Transverse colon (tissue), 4 donors: Measurements from ENCODE around the gene FAM217B. TPM values are rescaled to one million over a fixed set of nuclear protein-coding genes. Genes with fewer than 3 reads are reported as not detected.

ENCODE experiments used
- DNase-seq: peaks from one replicate; pipeline ENCODE4 v3.0.0-alpha.2; 2019
- H3K27ac ChIP-seq, 4 donors: fragments of 200-600 bp; sonication (generic); 2 replicates each; pipeline ENCODE4 v1.5.1; 2016 to 2018; ENCODE audit warnings: inconsistent platforms in 4 of 4
- H3K27me3 ChIP-seq: fragments of 200-600 bp; sonication (generic); 2 replicates; pipeline ENCODE4 v1.5.1; 2017; ENCODE audit warnings: inconsistent platforms
- H3K36me3 ChIP-seq, 4 donors: fragments of 200-600 bp; sonication (generic); 2 replicates each; pipeline ENCODE4 v1.5.1; 2017 to 2019; ENCODE audit warnings: inconsistent platforms in 4 of 4
- H3K4me1 ChIP-seq, 4 donors: fragments of 200-600 bp; sonication (generic); 2 replicates each; pipeline ENCODE4 v1.5.1; 2017 to 2020; ENCODE audit warnings: inconsistent platforms in 4 of 4
- H3K4me3 ChIP-seq, 4 donors: fragments of 200-600 bp; sonication (generic); 1 replicate in 1 of 4; 2 replicates in 3 of 4; pipeline versions ENCODE4 v1.5.1 to v1.6.1; 2017 to 2019; ENCODE audit warnings: inconsistent platforms in 4 of 4
- H3K9me3 ChIP-seq, 2 donors: fragments of 200-600 bp; sonication (generic); 2 replicates each; pipeline ENCODE4 v1.5.1; 2017 to 2019; ENCODE audit warnings: inconsistent platforms in 2 of 2
- EP300 ChIP-seq: sonication (generic); formaldehyde crosslinking; IDR thresholded peaks from one replicate; pipeline ENCODE4 v1.6.1; 2017; ENCODE audit warnings: antibody characterized with exemption, low read depth
- POLR2A ChIP-seq: fragments of 450-650 bp; IDR thresholded peaks from one replicate; pipeline ENCODE4 v1.6.1; 2016; ENCODE audit warnings: antibody characterized with exemption, mild to moderate bottlenecking, moderate library complexity
- POLR2AphosphoS5 ChIP-seq, 3 donors: sonication (generic); formaldehyde crosslinking; IDR thresholded peaks; one replicate each; pipeline ENCODE4 v1.6.1; 2016; ENCODE audit warnings: antibody characterized with exemption in 3 of 3
- WGBS, 2 donors: methylation state at CpG; one replicate each; pipeline ENCODE4 v1.1.5; 2018; ENCODE audit warnings: low coverage in 1 of 2; 5-methylcytosine and 5-hydroxymethylcytosine counted together
- in situ Hi-C, 4 donors: fragments of 200-750 bp; cut with MboI; loops; one replicate each; pipeline versions ENCODE4 v1.15.0 to v1.15.1; 2017; ENCODE audit warnings: low sequenced_read_pairs in 3 of 4, low pct_ligation_motif_present in 1 of 4, low pct_unique_long_range_greater_than_20kb in 1 of 4
- intact Hi-C: fragments of 100-400 bp; cut with DNase I; formaldehyde crosslinking; loops from one replicate; pipeline ENCODE4 v1.15.1; 2023; ENCODE audit warnings: low total_unique reads
- total RNA-seq, 4 donors: library from RNA; depleted of rRNA; stranded (reverse); fragments of >200 nt; gene quantifications; one replicate each; pipeline ENCODE4 v1.1.0, GENCODE V29; 2016
- TF ChIP-seq, protein P1 (sequence below), 5 experiments: fragments of 200-600 bp in 3 of 5; fragments of 450-650 bp in 2 of 5; sonication (generic) in 3 of 5; IDR thresholded peaks; 1 replicate in 2 of 5; 2 replicates in 3 of 5; pipeline ENCODE4 v1.5.1; 2016 to 2017; ENCODE audit warnings: antibody characterized with exemption in 5 of 5, inconsistent platforms in 3 of 5, mild to moderate bottlenecking in 2 of 5, moderate library complexity in 1 of 5

The FAM217B gene
- total RNA-seq, 4 donors from 2014 or later = 2.2 to 12.2 (median 6.2) TPM

GRCh38 chr20:59948212-59948611 is 8.0 kb downstream of the FAM217B start:
- intact Hi-C loops = no loop called here
- no peak for DNase-seq
- Histone ChIP-seq H3K9me3 (no peaks in the 10 kb centered on the region), H3K36me3 (peaks cover 0 to 23% (median 6%) of the 10 kb centered on the region in 4 donors), H3K4me3 (no peak overlapping the region), H3K27me3 (no peaks in the 10 kb centered on the region), H3K27ac (no peak overlapping the region), H3K4me1 (peaks cover 0 to 6% (median 0%) of the 10 kb centered on the region in 4 donors)
- in situ Hi-C loops = no loop called here
- TF ChIP-seq POLR2AphosphoS5 (IDR thresholded peaks at IDR 0.05) (no peak), POLR2A (no peak), EP300 (no peak)
- TF ChIP-seq, protein P1, sequence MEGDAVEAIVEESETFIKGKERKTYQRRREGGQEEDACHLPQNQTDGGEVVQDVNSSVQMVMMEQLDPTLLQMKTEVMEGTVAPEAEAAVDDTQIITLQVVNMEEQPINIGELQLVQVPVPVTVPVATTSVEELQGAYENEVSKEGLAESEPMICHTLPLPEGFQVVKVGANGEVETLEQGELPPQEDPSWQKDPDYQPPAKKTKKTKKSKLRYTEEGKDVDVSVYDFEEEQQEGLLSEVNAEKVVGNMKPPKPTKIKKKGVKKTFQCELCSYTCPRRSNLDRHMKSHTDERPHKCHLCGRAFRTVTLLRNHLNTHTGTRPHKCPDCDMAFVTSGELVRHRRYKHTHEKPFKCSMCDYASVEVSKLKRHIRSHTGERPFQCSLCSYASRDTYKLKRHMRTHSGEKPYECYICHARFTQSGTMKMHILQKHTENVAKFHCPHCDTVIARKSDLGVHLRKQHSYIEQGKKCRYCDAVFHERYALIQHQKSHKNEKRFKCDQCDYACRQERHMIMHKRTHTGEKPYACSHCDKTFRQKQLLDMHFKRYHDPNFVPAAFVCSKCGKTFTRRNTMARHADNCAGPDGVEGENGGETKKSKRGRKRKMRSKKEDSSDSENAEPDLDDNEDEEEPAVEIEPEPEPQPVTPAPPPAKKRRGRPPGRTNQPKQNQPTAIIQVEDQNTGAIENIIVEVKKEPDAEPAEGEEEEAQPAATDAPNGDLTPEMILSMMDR (IDR thresholded peaks at IDR 0.05) = no peak
- 17 to 57% methylated on average over 1 of the region's 1 CpG for WGBS, 2 donors

- Histone ChIP-seq H3K27me3 (no peaks in the 10 kb centered on the region), H3K36me3 (peaks cover 0 to 15% (median 2%) of the 10 kb centered on the region in 4 donors), H3K4me3 (no peak overlapping the region), H3K9me3 (no peaks in the 10 kb centered on the region), H3K27ac (no peak overlapping the region), H3K4me1 (peaks cover 0 to 6% (median 0%) of the 10 kb centered on the region in 4 donors)
- in situ Hi-C loops (no loop called here), intact Hi-C loops (no loop called here)
- no peak for DNase-seq
- TF ChIP-seq, protein P1 (IDR thresholded peaks at IDR 0.05) = peak; percentile 45 to 63 (median 57)
- TF ChIP-seq POLR2A = no peak
- WGBS, 2 donors = 37 to 41% methylated on average over 7 of the region's 7 CpGs
Observed at GRCh38 chr20:59948828-59949720, 8.9 kb downstream of the FAM217B start.

- no peaks in the 10 kb centered on the region for H3K27me3 ChIP-seq
- H3K4me3 ChIP-seq = no peak overlapping the region
- peaks cover 0 to 7% (median 0%) of the 10 kb centered on the region in 4 donors for H3K36me3 ChIP-seq
- intact Hi-C loops (no loop called here), in situ Hi-C loops (loop anchor here in 1 of 4 donors (10.0 kb wide), 1 partner anchor 85 kb away; no protein-coding TSS in a partner anchor)
- TF ChIP-seq, protein P1 (IDR thresholded peaks at IDR 0.05) = no peak
- no peak for TF ChIP-seq EP300
- no peak for TF ChIP-seq POLR2AphosphoS5 (IDR thresholded peaks at IDR 0.05)
- no peak for TF ChIP-seq POLR2A
- H3K9me3 ChIP-seq = no peaks in the 10 kb centered on the region
- DNase-seq = no peak
- 91 to 96% methylated on average over 6 of the region's 6 CpGs for WGBS, 2 donors
- H3K4me1 ChIP-seq = peaks cover 0 to 6% (median 0%) of the 10 kb centered on the region in 4 donors
- H3K27ac ChIP-seq = no peak overlapping the region
Observed at GRCh38 chr20:59949911-59950310, 9.7 kb downstream of the FAM217B start.

GRCh38 chr20:59954718-59955117 is 14.5 kb downstream of the FAM217B start:
- intact Hi-C loops = no loop called here
- Histone ChIP-seq H3K27me3 (peaks cover 4% of the 10 kb centered on the region), H3K9me3 (no peaks in the 10 kb centered on the region), H3K36me3 (peaks cover 0 to 6% (median 0%) of the 10 kb centered on the region in 4 donors), H3K27ac (no peak overlapping the region), H3K4me3 (no peak overlapping the region), H3K4me1 (peaks cover 0 to 4% (median 0%) of the 10 kb centered on the region in 4 donors)
- TF ChIP-seq POLR2A = no peak
- TF ChIP-seq, protein P1 (IDR thresholded peaks at IDR 0.05) = no peak
- TF ChIP-seq POLR2AphosphoS5 (IDR thresholded peaks at IDR 0.05) = no peak
- no peak for TF ChIP-seq EP300
- no peak for DNase-seq
- in situ Hi-C loops = loop anchor here in 1 of 4 donors (10.0 kb wide), 1 partner anchor 80 kb away; no protein-coding TSS in a partner anchor
- 88% methylated on average over 4 of the region's 4 CpGs; no CpG with 5 or more reads in 1 of the 2 donors for WGBS, 2 donors
